Activated CD4-positive, alpha-beta T cell treated with anti-CD3 and anti-CD28 coated beads, Interleukin-10, Interleukin-2, amounts not matched to agents 100 ng/mL and 50 ng/mL, durations not matched to agents 16 hours and 8 hours (primary cell): ENCODE measurements around the gene CD200R1L.
A peak's percentile ranks its signal among the peaks of the same experiment; 100 is the strongest.

Experiments used
- DNase-seq: peaks from one replicate; pipeline ENCODE4 v3.0.0-alpha.2; 2020

The CD200R1L gene

DNA sequence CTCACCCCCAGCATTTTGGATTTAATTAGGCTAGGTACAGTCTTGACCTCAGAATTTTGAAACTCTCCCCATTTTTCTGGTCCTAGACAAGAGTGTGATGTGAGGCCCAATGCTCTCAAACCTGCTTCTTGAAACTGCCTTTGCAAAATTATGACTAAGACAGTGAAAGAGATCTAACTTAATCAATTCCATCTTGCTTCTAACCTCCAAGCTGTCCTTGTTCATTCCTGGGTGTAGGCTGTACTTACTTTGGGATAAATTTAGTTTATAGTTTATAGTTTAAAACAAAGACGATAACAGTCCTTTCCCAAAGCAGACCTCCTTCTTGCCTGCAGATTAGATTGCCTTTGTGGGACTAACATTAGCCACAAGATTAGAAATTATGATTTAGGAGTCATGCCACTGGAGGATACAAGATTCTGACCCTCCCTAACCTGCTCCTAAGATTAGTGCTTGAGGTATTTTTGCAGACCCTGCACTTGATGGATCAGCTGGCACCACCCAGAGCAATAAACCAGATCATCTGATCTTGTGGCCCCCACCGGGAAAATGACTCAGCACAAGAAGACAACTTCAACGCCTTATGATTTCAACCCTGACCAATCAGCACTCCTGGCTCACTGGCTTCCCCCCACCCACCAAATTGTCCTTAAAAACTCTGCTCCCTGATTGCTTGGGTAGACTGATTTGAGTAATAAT is 59.6 kb downstream of the CD200R1L start:
- DNase-seq, result no peak

- DNase-seq, result no peak
Measured at GRCh38 chr3:112786002-112786590, 60.6 kb downstream of the CD200R1L start.

- DNase-seq, result no peak
Measured at GRCh38 chr3:112785321-112786001, 61.2 kb downstream of the CD200R1L start.

- DNase-seq, result no peak
Measured at GRCh38 chr3:112782491-112782890, 64.2 kb downstream of the CD200R1L start.

GRCh38 chr3:112781599-112781998 is 65.1 kb downstream of the CD200R1L start:
- DNase-seq, result no peak

- no peak for DNase-seq
Measured at GRCh38 chr3:112779558-112780480, 66.8 kb downstream of the CD200R1L start.

GRCh38 chr3:112779011-112779410 is 67.7 kb downstream of the CD200R1L start:
- DNase-seq, result no peak

DNA sequence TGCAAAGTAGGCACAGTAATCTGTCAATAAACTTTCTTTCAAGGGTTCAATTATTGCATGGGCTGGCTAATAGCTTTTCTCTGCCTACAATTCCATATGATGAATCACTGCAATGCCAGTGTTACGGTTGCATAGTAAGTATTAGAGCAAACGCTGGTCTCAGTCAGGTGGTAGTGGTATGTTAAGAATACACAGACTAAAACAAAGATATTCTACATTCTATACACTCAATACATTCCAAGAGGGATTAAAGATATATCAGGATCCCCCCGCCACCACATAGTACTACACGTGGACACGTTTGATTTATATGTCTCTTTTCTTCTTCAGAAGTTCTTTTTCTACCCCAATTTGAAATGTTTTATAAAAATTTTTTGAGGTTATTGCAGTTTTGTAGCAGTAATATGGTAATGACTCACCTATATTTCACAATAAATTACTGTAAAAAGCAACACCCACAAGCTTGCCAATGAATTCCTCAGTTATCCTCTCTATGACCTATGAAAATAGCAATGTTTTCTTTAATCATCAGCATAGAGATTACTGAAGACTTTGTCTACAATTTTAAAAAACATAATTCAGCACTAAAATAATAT is 68.2 kb downstream of the CD200R1L start:
- no peak for DNase-seq

DNA sequence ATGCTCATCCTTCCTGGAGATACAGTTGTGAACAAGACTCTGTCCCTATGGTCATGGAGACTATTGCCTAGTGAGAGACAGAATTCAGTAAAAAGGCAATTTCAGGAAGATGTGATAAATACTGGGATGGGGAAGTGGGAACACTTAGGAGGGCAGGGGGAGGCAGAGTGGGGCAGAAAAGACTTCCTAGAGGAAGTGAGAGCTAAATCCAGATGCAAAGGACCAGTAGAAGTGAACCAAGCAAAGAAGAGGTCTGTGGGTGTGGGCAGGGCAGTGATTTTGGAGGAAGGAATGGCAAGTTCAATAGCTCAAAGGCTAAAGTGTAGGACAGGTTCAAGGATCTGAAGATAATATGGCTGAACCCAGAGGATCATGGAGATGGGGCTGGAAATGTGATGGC is 68.9 kb downstream of the CD200R1L start:
- no peak for DNase-seq

- no peak for DNase-seq
Measured at GRCh38 chr3:112776836-112777235, 69.8 kb downstream of the CD200R1L start.

DNA sequence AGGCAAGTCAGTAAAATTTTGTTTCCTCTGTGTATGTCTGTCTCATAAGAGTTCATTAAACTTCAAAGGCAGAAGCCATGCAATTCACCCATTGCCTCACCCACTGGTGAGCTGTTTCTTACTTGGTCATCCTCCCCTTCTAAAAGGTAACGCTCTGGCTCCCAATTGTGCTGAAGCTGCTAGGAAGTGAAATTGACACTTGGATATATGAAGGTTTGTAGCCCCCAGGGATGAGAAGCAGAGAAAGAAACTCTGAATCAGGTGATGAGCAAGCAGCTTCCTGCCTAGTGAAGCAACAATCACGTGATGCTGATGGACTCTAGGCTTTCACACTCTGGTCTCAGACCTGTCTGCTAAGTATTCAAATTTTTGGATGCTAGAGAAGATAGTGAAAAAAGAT is 70.7 kb downstream of the CD200R1L start:
- peak; percentile 6 for DNase-seq

GRCh38 chr3:112775011-112775742 is 71.5 kb downstream of the CD200R1L start:
- DNase-seq, result no peak

GRCh38 chr3:112774293-112774926 is 72.3 kb downstream of the CD200R1L start:
- peak; percentile 8 for DNase-seq

DNA sequence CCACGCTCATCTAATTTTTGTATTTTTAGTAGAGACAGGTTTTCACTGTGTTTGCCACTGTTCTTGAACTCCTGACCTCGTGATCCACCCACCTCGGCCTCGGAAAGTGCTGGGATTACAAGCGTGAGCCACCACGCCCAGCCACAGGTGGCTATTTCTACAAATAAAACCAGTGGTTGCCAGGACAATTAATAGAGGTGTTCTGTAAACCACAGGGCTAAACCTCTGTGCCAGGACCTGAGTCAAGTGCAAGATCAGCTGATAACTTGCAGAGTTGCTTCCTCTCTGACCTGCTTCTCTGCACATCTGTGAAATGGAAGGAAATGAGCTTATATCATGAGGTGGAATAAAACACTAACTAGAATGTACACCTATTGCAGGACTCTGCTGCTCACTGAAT is 72.8 kb downstream of the CD200R1L start:
- peak; percentile 59 for DNase-seq

GRCh38 chr3:112770951-112771350 is 75.7 kb downstream of the CD200R1L start:
- DNase-seq, result no peak

GRCh38 chr3:112770032-112770626 is 76.5 kb downstream of the CD200R1L start:
- peak; percentile 55 for DNase-seq

DNA sequence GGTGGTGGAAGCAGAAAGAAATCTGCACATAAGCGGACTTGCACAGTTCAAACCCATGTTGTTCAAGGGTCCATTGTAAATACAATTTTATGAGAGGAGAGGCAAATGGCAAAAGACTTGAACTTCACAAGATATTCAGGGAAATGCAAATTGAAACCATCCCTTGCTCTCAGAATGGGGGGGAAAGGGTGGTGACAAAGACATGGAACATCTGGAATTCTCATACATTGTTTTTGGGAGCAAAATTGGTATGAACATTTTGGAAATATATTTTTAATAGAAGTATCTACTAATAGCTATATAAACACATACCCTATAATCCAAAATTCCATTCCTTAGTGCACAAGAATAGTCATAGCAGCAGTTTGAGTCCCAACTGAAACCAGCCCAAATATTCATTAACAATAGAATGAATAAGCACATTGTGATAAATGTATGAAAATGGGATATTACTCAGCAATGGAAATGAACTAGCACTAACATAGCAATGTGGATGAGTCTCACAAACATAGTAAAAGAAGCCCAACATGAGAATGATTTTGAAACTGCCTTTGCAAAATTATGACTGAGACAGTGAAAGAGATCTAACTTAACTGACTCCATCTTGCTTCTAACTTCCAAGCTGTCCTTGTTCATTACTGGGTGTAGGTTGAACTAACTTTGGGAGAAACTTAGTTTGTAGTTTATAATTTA is 77.2 kb downstream of the CD200R1L start:
- DNase-seq, result peak; percentile 44

DNA sequence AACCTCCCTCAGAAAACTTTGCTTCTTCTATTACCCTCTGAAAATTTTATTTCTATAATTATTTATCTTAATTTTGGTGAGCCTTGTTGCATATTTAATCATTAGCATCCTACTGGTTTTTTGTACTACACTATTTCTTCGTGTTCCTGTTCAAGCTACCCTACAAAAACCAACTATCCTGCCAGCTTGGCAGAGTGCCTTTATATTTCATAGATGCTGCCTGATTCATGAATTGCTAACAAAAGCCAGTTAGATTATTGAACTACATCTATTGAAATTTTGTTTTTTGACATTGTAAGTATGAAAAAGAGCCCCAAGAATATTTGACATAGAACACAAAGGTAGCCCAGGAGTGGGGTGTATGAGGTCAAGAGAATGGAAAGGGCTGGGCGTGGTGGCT is 78.9 kb downstream of the CD200R1L start:
- DNase-seq, result no peak

DNA sequence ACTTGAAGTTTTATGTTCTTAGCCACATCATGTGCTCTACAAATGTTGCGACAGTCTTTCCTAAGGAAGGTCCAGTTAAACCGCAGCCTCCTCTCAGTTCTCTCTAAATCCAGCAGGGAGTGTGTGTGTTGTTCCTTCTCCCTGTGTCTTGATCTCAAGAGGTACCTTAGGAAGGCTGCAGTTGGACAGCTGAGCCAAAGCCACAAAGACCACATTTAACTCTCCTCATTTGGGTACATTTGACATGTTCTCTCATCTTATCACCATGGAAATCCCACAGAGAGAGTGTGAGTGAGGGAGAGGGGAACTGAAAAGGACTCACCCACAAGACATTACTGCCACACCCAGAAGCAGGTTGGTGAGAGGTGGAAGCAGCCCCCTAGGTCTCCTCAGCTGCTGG is 79.5 kb downstream of the CD200R1L start:
- no peak for DNase-seq
